Upper lobe of left lung (tissue), 4 donors: ENCODE measurements around the gene SIK3.

Experiments used
- CTCF ChIP-seq, 6 experiments: fragments of 450-650 bp in 4 of 6; fragments of 200-600 bp in 2 of 6; sonication (generic) in 2 of 6; IDR thresholded peaks; one replicate each; pipeline ENCODE4 v1.5.1; 2016 to 2019; ENCODE audit warnings: antibody characterized with exemption in 6 of 6
- EP300 ChIP-seq, 4 donors: sonication (generic); formaldehyde crosslinking; IDR thresholded peaks; one replicate each; pipeline ENCODE4 v1.5.1; 2017; ENCODE audit warnings: antibody characterized with exemption in 4 of 4, control low read depth in 2 of 4
- POLR2A ChIP-seq, 4 donors: fragments of 450-650 bp; IDR thresholded peaks; one replicate each; pipeline ENCODE4 v1.5.1; 2016 to 2017; ENCODE audit warnings: antibody characterized with exemption in 4 of 4, mild to moderate bottlenecking in 2 of 4
- POLR2AphosphoS5 ChIP-seq, 2 donors: sonication (generic); formaldehyde crosslinking; IDR thresholded peaks; one replicate each; pipeline ENCODE4 v1.5.1; 2017; ENCODE audit warnings: antibody characterized with exemption in 2 of 2

GRCh38 chr11:116970485-116971292 is 127.5 kb downstream of the SIK3 start:
- TF ChIP-seq CTCF (IDR thresholded peaks at IDR 0.05): no peak
- TF ChIP-seq POLR2AphosphoS5 (IDR thresholded peaks at IDR 0.05): no peak
- no peak for TF ChIP-seq POLR2A (IDR thresholded peaks at IDR 0.05)
- no peak for TF ChIP-seq EP300 (IDR thresholded peaks at IDR 0.05)
